ENCODE data around the gene ALDH3A2.

ALDH3A2 gene

DNA sequence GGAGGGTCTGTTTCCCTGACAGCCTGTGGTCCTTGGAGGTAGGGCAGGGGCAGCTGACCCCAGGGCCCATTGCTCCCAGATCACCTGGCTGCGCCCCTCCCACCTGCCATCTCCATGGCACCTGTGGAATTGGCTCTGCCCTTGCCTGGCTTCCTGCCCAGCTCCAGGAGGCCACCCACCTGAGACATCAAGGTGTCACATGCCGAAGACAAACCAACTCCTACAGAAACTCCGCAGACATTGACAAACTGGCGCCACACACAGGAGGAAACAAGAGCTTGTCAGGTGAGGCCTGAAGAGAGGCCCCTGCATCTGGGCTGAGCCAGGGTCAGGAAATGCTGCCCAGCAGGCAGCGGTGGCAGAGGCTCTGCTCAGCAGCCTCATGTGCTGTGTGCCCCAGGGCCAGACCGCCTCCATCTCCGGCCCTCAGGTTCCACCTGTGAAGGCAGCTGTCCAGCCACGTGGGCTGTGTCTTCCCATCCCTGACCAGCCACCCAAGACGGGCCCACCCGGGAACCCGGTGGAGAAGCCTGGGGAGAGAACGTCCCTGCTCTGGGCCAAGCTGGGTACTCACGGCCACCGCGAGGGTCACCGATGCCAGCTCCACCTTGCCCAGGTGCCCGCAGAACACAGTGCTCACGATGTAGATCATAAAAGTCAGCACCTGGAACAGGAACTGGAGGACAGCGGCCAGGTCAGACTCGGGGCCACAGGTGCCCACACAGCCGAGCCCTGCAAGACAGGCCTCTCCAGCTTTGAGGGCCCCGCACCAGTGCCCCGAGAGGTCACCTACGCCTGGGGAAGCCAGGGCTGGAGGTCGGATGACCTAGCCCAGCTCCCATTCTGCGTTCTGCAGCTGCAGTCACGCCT, 66.2 kb downstream of the ALDH3A2 start:
- no peak for DNase-seq (ENCODE audit: low read depth)

DNA sequence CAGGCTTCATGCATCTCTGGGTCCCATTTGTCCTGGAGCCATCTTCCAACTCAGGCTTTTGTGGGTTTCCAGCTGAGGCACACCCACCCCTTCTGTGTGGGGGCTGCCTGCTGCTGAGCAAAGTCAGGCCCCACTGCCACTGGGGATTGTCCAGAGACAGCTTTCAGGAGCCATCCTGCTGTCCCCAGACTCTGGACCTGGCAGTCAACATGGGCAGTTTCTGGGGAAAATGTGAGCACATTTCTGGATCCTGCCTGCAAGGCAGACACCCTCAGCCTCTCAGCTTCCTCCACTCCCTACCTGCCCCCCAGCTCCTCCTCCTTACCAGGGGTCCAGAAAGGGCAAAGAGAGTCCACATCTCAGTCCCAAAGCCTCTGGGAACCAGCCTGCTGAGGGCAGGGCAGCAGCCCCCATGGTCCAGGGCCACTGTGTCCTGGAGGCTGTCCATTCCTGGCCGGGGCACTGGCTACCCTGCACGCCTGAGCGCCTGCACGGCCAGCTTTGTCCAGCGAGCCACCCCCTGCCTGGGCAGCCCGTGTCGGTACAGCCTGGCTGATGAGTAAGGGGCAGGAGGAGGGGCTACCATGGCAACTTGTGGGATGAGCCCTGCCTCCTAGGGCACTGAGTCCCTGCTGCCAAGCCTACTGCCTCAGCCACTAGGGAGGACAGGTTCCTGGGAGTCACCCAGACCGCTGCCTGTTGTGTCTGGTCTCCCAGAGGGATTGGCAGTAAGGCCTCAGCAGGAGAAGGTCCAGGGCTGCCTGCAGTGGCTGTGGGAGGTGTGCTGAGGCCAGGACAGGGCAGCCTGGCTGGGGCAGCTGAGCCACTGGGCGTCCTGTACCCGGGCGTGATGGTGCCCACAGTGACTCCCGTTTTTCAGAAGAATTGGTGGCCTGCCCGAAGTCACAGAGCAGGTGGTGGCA, 67.8 kb downstream of the ALDH3A2 start, which contains the start of gene SLC47A2:
TSS of gene SLC47A2 (minus strand) at position 477 of the 923 bp plus-strand sequence. CDS start at position 448, 29 bp downstream.
- no peak for DNase-seq (ENCODE audit: low read depth)

DNA sequence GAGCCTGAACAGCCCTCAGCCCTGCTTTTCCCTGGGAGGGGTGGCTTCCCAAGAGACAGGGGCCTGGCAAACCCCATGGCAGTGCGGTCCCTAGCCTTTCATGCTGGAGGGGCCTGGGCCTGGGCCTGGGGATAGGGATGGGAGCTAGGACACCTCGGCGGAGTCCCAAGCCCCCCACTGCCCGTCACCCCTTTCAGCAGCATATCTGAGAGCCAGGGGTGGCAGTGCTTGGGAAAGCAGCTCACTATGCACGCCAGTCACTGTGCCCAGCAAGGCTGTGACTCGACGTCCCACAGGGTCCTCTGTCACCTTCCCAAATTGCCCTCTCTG, 68.4 kb downstream of the ALDH3A2 start:
- no peak for DNase-seq (ENCODE audit: low read depth)

DNA sequence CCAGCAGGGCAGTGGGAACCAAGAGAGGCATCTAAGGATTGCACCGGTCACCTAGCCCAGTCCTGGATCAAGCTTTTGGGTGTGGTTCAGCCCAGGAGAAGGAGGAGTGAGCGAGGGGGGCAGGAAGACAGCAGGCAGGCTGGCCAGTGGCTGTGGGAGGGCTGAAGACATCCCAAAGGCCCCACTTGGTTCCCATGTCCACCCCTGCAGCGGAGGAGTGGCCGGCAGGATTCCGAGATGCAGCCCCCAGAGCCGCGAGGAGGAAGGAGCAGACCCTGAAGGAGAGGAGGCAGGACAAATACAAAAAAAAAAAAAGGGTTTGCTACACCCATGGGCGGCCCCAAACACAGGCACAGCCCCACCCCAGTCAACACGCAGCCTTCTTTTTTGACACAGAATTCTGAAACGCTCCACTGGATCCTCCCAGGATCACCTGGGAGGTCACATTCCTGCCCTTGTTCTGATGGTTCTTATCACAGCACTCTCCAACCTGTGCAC, 68.9 kb downstream of the ALDH3A2 start:
- DNase-seq (ENCODE audit: low read depth), result no peak

DNA sequence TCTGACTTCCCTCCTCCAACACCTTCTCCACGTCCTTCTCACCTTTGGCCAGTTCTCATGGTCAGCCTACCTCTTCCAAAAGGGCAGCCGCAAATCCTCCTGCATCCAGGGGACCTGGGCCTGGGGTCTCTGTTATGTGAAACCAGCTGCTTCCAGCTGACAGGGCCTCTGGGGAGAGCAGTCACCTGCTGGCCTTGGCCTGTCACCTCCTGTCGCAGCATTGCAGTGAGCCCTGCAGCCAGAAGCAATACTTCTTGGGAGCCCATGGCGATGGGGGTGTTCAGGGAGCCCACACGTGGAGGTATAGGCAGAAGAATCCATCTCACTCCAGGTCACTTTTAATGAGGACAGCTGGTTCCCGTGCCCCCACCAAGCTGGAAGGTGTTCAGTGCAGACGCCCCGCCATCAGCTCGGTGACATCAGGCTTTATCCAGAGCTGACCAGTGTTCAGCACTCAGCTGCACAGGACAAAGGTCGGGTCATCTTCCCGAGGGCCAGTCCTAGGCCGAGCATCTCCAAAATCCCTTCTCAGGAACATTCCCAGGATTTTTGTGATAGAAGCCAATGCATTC, 69.6 kb downstream of the ALDH3A2 start:
- no peak for DNase-seq (ENCODE audit: low read depth)

DNA sequence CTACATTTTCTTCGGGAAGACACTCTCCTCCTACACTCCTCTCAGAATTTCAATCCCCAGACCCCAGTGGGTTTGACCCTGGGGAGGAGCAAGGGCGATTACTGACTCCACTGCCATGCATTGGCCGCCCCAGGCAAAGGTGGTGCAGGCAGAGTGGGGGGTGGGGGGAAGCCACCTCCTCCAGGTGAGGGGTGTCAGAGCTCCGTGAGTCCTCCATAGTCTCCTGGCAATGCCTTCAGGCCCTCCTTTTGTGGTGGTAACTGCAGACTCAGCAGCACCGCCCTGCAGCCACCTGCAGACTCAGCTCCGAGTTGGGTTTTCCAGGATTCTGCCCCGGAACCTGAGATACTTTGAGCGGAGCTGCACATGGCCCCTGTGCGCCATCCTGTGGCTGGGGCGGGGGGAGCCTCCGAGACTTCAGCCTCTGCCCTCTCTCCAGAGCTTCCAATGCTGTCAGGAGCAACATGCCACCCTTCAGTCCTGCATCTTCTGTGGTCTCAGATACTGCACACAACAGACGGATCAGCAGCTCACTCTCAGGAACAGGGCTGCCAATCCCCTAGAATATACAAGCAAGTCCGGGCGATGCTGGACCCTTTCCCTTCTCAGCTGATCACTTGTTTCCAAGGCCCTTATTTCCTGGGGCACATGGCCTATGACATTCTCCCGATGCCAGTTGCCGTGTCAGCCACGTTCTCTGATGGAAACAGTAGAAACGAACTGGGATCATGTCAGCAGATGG, 70.2 kb downstream of the ALDH3A2 start:
- DNase-seq (ENCODE audit: low read depth), result no peak

DNA sequence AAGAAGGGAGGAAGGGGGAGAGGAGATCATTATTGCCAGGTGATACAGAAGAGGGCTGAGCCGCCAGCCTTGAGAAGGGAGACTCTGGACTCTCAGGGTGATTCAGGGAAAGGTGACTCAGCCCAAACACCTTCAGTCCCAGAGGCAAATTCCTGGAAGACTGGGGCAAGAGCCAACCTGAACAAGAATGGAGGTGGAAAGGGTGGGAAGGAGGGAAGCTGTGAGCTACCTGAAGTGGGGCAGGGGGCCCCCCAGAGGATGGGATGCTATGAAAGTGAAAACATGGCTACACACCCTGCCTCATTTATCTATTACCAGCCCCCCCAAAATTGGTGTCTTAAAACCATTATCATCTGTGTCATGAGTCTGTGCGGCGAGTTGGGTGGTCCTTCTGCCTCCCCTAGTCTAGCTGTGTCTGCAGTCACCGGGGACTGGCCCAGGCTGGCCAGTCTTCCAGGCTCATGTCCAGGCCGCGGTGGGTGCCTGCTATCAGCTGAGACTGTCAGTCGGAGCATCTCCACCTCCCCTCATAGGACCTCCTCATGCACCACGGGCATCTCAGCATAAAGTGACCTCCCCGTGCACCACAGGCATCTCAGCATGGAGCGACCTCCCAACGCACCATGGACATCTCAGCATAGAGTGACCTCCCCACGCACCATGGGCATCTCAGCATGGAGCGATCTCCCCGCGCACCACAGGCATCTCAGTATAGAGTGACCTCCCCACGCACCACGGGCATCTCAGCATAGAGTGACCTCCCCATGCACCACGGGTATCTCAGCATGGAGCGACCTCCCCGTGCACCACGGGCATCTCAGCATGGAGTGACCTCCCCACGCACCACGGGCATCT, 71.0 kb downstream of the ALDH3A2 start:
- DNase-seq (ENCODE audit: low read depth), result no peak

DNA sequence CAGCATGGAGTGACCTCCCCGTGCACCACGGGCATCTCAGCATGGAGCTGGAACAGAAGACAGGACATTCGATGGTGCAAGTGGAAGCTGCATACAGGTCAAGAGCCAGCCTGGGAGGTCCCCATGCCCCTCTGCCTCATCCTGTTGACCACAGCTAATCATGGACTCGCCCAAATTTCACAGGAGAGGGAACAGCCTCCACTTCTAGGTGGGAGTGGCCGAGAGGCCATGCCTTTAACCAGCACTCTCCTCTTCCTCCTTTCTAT, 71.6 kb downstream of the ALDH3A2 start:
- DNase-seq (ENCODE audit: low read depth), result no peak

DNA sequence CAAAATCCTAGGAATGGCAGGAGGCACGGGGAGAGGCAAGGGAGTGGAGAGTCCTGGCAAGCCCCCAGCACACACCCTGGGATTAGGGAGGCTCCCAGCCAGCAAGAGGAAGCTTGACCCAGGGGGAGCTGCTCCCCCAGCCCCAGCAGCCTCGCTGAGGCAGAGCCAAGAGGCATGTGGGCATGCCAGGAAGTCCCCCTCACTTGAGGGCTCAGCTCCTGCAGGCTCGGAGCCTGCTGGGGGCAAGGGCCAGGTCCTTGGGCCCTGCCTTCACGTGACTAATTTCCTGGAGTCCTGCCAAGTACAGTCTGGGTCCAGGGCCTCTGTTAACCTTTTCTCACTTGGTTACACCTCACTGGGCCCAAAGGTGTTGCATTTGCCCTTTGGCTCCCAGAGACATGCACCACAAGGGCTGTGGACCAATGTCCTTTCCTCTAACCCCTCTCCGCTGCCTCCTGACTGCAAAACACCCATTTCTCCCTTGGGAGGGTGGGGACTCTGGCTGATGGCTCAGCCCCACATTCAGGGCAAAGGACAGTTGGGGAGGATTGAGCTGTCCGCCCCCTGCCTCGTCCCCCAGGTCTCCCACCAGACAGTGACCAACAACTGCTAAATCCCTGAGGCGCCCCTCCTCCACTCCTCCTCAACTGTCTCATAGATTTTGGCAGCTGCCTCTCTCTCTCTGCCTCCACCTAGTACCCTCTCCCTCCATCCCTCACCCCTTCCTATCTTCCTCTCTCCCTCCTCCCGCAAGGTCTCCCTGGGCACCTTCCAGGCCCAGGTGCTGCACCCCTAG, 72.3 kb downstream of the ALDH3A2 start:
- no peak for DNase-seq (ENCODE audit: low read depth)

DNA sequence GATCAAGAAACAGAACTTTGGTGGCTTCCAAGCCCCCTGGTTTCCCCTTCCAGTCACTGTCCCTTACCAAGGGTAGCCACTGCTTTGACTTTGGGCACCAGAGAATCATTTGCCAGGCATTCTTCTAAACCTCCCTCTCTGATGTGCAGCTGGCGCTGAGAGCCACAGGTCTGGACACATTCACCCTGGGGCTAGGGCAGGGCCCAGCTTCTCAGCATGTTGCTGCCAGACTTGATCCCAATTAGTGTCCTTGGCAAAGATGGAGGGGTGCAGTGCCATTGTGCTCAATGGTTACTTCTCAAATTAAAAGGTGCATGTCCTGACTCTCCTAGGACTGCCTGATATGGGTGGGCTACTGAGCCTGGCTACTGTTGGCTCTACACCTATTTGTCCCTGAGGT, 75.4 kb downstream of the ALDH3A2 start:
- DNase-seq (ENCODE audit: low read depth), result no peak

DNA sequence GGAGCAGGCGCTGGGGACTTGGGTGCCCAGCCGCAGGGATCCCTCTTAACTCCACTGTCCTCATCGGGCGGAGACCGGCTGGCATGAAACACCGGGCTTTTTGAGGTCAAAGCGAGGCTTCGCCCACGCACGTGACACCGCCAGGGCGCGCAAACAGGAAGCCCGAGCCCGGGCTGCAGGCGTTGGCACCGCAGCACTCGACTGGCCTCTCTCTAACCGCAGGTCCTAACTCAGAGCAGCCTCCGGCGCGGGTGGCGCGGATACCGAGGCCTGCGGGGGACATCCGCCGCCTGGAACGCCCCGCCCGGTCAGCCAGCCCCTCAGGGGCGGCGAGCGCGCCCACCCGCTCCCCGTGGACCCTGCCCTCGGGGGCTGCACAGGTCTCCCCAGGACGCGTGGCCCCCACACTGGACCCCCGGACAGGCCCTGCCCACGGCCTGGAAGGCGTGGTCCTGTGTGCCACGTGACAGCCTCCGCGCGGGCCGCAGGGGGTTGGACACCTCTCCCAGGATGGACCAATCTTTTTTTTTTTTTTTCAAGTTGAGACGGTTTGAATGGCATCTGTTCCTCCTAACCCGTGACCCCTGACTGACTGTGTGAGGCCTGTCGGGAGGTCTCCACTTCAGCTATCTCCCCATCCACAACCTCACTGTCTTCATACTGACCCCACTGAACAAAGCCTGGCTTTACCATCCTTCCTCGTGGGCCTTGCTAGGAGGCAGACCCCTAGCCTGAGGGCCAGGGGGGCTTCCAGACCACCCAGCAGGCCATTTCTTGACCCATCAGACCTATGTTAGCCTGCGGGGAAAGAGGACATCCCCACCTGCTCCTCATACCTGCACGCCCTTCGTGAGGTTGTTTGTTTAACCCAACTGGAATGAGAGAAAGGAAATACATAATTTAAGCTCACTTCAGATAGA, 76.2 kb downstream of the ALDH3A2 start:
- peak; percentile 62 for DNase-seq (ENCODE audit: low read depth)

DNA sequence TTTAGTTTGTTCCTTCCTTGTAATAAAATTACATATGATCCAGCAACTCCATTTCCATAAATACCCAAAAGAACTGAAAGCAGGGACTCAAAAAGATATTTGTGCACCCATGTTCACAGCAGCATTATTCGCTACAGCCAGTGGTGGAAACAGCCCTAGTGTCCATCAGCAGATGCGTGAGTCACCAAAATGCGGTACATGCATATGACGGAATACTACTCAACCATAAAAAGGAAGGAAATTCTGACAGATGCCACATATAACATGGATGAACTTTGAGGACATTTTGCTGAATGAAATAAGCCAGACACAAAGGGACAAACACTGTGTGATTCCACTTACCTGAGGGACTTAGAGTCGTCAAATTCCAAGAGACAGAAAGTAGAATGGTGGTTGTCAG, 76.9 kb downstream of the ALDH3A2 start:
- no peak for DNase-seq (ENCODE audit: low read depth)

DNA sequence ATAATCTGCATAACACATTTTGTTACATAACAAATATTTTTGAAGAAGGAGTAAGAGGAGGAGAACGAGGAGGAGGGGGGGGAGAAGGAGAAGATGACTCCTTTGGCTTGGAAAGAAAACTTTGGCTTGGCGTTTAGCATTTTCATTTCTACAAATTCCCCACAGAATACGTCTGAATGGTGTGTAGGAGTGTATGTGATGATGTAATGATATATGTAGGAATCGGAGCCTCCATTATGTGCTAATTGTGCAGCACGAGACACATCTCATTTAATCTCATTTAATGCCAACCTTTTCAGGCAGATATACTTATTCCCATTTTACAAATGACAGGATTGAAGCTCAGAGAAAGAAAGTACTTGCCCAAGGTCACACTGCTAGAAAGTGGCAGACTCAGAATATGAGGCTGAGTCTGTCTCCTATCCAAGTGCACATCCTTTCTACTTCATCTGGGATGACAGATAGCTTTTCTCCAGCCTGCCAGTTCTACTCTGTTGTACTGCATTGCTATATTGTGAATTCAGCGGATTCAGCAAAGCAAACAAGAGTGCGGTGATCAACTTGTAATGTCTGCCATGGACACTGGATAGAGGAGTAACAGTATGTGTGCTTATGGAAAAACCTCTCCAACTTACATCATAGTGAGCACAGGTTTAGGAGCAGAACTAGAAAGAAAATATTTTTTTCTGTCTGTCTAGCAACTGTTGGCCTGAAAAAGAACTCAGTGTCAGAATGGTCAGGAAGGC, 78.3 kb downstream of the ALDH3A2 start:
- no peak for DNase-seq (ENCODE audit: low read depth)

Measured in CMK (cell line).